Adrenal gland (tissue), 12 donors: Measurements from ENCODE around the gene NFATC1. TPM values are rescaled to one million over a fixed set of nuclear protein-coding genes. Genes with fewer than 3 reads are reported as not detected.

Experiments
- DNase-seq, 7 donors: peaks; one replicate each; pipeline ENCODE4 v3.0.0-alpha.2; 2019 to 2020
- H3K27ac ChIP-seq, 5 donors: fragments of 200-600 bp; sonication (generic) in 4 of 5; 1 replicate in 3 of 5; 2 replicates in 2 of 5; pipeline versions ENCODE4 v1.5.1 to v1.8.0; 2016 to 2020; ENCODE audit warnings: mild to moderate bottlenecking in 1 of 5
- H3K27me3 ChIP-seq: fragments of 200-600 bp; 2 replicates; pipeline ENCODE4 v1.8.0; 2021
- H3K36me3 ChIP-seq, 2 donors: fragments of 200-600 bp; replicated peaks in 1 of 2; 1 replicate in 1 of 2; 2 replicates in 1 of 2; pipeline versions ENCODE4 v1.5.1 to v1.8.0; 2018 to 2022
- H3K4me1 ChIP-seq, 2 donors: fragments of 200-600 bp; replicated peaks in 1 of 2; 1 replicate in 1 of 2; 2 replicates in 1 of 2; pipeline versions ENCODE4 v1.5.1 to v1.8.0; 2018 to 2021
- H3K4me3 ChIP-seq, 4 donors: fragments of 200-600 bp; sonication (generic) in 3 of 4; one replicate each; pipeline ENCODE4 v1.5.1; 2016 to 2018
- H3K9me3 ChIP-seq, 3 donors: fragments of 200-600 bp; sonication (generic) in 1 of 3; replicated peaks in 1 of 3; 1 replicate in 2 of 3; 2 replicates in 1 of 3; pipeline versions ENCODE4 v1.5.1 to v1.8.0; 2016 to 2021
- CTCF ChIP-seq, 6 experiments: fragments of 450-650 bp in 4 of 6; fragments of 200-600 bp in 2 of 6; sonication (generic) in 1 of 6; IDR thresholded peaks; 1 replicate in 5 of 6; 2 replicates in 1 of 6; pipeline versions ENCODE4 v1.5.1 to v1.8.0; 2016 to 2021; ENCODE audit warnings: antibody characterized with exemption in 6 of 6, mild to moderate bottlenecking in 2 of 6, moderate library complexity in 1 of 6
- POLR2A ChIP-seq, 2 donors: fragments of 450-650 bp; IDR thresholded peaks; one replicate each; pipeline ENCODE4 v1.6.1; 2017; ENCODE audit warnings: antibody characterized with exemption in 2 of 2, mild to moderate bottlenecking in 2 of 2, moderate library complexity in 1 of 2
- WGBS, 4 donors: extraction: QIAGEN DNeasy Blood & Tissue Kit in 2 of 4; methylation state at CpG; one replicate each; pipeline versions ENCODE4 v1.1.5 to v1.1.7; 2013 to 2017; 5-methylcytosine and 5-hydroxymethylcytosine counted together
- intact Hi-C, 2 donors: fragments of 100-400 bp; cut with DNase I; formaldehyde crosslinking; loops; one replicate each; pipeline versions ENCODE4 v1.14.1 to v1.15.0; 2022 to 2023
- polyA plus RNA-seq, 3 donors: library from polyadenylated mRNA; stranded (reverse); fragments of 200-250 nt in 2 of 3; fragments of 350-450 nt in 1 of 3; fragmentation: Illumina TruSeq in 1 of 3; extraction: RNeasy Lipid Tissue Mini Kit (QIAGEN cat#74804) in 1 of 3; gene quantifications; one replicate each; pipeline ENCODE4 v1.2.3, GENCODE V29; 2013 to 2014
- total RNA-seq, 9 donors: library from RNA; depleted of rRNA in 4 of 9; stranded (reverse); fragments of >200 nt in 4 of 9; fragments of 120-200 nt in 1 of 9; fragmentation: NEBNext Ultra II Directional in 1 of 9; extraction: Animal tissue kit (Norgen Biotek cat#: 25700) in 1 of 9; gene quantifications; one replicate each; pipeline versions ENCODE4 v1.1.0 to v1.2.4, GENCODE V29; 2013 to 2023
- donor health status: healthy with polysubstance abuse.
- donor health status: Bipolar disorder and iron deficiency.
- donor health status: DM: yes; HTN: yes; CAD: no.
- donor health status: DM: no; HTN: no; CAD: no.
- donor health status: DM: no; HTN: no; CAD: no.
- donor health status: DM: yes; HTN: yes; CAD: no.

Gene NFATC1
- total and polyA plus RNA-seq, 12 donors = 0.50 to 20.9 (median 6.7) TPM

GRCh38 chr18:79409313-79409712, 13.6 kb downstream of the NFATC1 start:
- peaks cover 0 to 10% of the 10 kb centered on the region in 2 donors for H3K36me3 ChIP-seq
- no peaks in the 10 kb centered on the region for H3K27me3 ChIP-seq
- WGBS, 4 donors = 72 to 91% (median 83%) methylated on average over 3 of the region's 3 CpGs
- H3K9me3 ChIP-seq = no peaks in the 10 kb centered on the region
- H3K4me1 ChIP-seq = no peaks in the 10 kb centered on the region
- TF ChIP-seq CTCF (IDR thresholded peaks at IDR 0.05) = no peak
- TF ChIP-seq POLR2A (IDR thresholded peaks at IDR 0.05) = no peak
- H3K4me3 ChIP-seq = no peak overlapping the region
- H3K27ac ChIP-seq = no peak overlapping the region
- intact Hi-C loops = no loop called here
- no peak for DNase-seq

GRCh38 chr18:79410171-79410641, 14.5 kb downstream of the NFATC1 start:
- Histone ChIP-seq H3K27me3 (no peaks in the 10 kb centered on the region), H3K27ac (no peak overlapping the region), H3K4me1 (no peaks in the 10 kb centered on the region), H3K4me3 (no peak overlapping the region), H3K36me3 (peaks cover 0 to 10% of the 10 kb centered on the region in 2 donors), H3K9me3 (no peaks in the 10 kb centered on the region)
- no peak for DNase-seq
- TF ChIP-seq POLR2A (IDR thresholded peaks at IDR 0.05) (no peak), CTCF (IDR thresholded peaks at IDR 0.05) (no peak)
- intact Hi-C loops = no loop called here
- WGBS, 4 donors = 94 to 98% (median 95%) methylated on average over 19 to 30 of the region's 30 CpGs

GRCh38 chr18:79410731-79411613, 15.2 kb downstream of the NFATC1 start:
- Histone ChIP-seq H3K36me3 (peaks cover 0 to 10% of the 10 kb centered on the region in 2 donors), H3K27ac (no peak overlapping the region), H3K27me3 (no peaks in the 10 kb centered on the region), H3K4me3 (no peak overlapping the region), H3K9me3 (no peaks in the 10 kb centered on the region), H3K4me1 (no peaks in the 10 kb centered on the region)
- 94 to 96% (median 95%) methylated on average over 32 to 84 of the region's 84 CpGs for WGBS, 4 donors
- no peak for TF ChIP-seq CTCF (IDR thresholded peaks at IDR 0.05)
- no peak for TF ChIP-seq POLR2A (IDR thresholded peaks at IDR 0.05)
- no peak for DNase-seq
- intact Hi-C loops = no loop called here

GRCh38 chr18:79411614-79412526, 16.1 kb downstream of the NFATC1 start:
- H3K4me3 ChIP-seq = no peak overlapping the region
- peak in 1 of 7 donors; percentile 29 for DNase-seq
- 74 to 84% (median 76%) methylated on average over 39 to 47 of the region's 47 CpGs for whole genome bisulfite sequencing, 4 donors
- H3K36me3 ChIP-seq = peaks cover 0 to 10% of the 10 kb centered on the region in 2 donors
- H3K9me3 ChIP-seq = no peaks in the 10 kb centered on the region
- no peaks in the 10 kb centered on the region for H3K4me1 ChIP-seq
- intact Hi-C loops = no loop called here
- no peaks in the 10 kb centered on the region for H3K27me3 ChIP-seq
- no peak overlapping the region for H3K27ac ChIP-seq
- no peak for TF ChIP-seq CTCF (IDR thresholded peaks at IDR 0.05)
- TF ChIP-seq POLR2A (IDR thresholded peaks at IDR 0.05) = no peak
